SK-N-MC (cell line): ENCODE data around the gene RPS19.

Experiments
- EZH2 ChIP-seq: fragments of 200-600 bp; sonication (generic); IDR thresholded peaks from one replicate; pipeline ENCODE4 v1.6.1; 2017; ENCODE audit warnings: antibody characterized with exemption
- FOXP2 ChIP-seq: optimal IDR thresholded peaks from 2 replicates; pipeline ENCODE3; 2011; ENCODE audit warnings: mild to moderate bottlenecking, moderate library complexity; ENCODE audit not compliant: insufficient read depth; ENCODE audit errors: extremely low read length, control extremely low read depth
- POLR2AphosphoS5 ChIP-seq: IDR thresholded peaks from 2 replicates; pipeline ENCODE4 v1.6.1; 2012; ENCODE audit warnings: mild to moderate bottlenecking, low read depth, low read length, borderline replicate concordance

GRCh38 chr19:41897181-41897580 is 37.1 kb downstream of the RPS19 start:
- TF ChIP-seq POLR2AphosphoS5 (no peak), EZH2 (no peak), FOXP2 (no peak)
